AG04449 (cell line): ENCODE data around the gene GNPDA2.

Source experiments
- CTCF ChIA-PET: fragments of 350-600 bp; formaldehyde crosslinking; extraction: SDS; loops from one replicate; lab custom pipeline; 2021; ENCODE audit warnings: antibody characterized with exemption; lab: Yijun Ruan, JAX
- POLR2A ChIA-PET: fragments of 400-600, 350-600 bp; formaldehyde crosslinking; extraction: SDS; loops from one replicate; lab custom pipeline; 2020; ENCODE audit warnings: antibody characterized with exemption, inconsistent platforms; lab: Yijun Ruan, JAX
- DNase-seq: peaks from one replicate; pipeline ENCODE4 v3.0.0-alpha.2; 2010; ENCODE audit warnings: low read depth, low spot score
- H3K4me3 ChIP-seq: 2 replicates; pipeline ENCODE4 v1.5.1; 2011; ENCODE audit warnings: low read depth, mild to moderate bottlenecking, control low read depth, low read length
- CTCF ChIP-seq: IDR thresholded peaks from one replicate; pipeline ENCODE4 v1.5.1; 2011; ENCODE audit warnings: mild to moderate bottlenecking, moderate library complexity, low read length, control low read depth, inconsistent platforms; ENCODE audit not compliant: insufficient read depth; ENCODE audit errors: missing control alignments

The GNPDA2 gene

DNA sequence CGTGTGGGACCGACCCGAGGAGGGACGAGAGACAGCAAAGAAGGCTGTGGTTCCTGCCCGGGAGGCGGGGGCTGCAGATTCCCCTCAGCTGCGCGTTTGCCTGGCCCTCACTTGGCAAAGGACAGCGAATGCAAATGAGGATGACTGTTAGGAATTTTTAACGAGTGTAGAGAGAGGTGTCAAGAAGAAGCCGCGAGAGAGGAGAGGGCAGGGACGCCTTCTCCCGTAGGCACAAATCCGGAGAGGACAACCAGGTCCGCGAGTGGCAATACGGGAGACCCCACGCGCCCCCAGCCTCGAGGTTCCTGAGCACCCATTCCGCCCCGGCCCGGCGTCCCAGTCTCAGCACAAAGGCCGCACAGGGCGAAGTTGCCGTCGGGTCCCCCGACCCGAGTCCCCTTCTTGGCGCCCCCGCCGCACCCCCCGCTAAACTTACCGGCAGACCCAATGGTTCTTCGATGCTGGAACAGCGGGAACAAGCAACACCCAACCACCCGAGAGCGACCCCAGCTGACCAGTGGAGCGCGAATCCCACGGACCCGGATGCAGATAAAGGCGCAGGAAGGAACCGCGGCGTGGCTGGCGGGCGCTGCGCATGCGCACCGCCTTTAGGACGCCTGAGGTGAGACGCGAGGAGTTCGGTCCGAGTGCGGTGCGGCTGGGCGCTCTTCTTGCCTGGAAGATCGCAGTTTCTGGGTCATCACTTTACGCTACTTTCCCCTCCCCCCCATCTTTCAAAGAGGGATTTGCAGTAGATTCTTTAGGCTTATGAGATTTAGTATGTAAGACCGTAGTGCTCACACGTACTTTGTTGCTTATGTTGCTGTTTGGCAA, at the start of gene GNPDA2:
GNPDA2 (minus strand) TSS at position 519 of the 834 bp plus-strand sequence. CDS start 4,349 bp downstream, outside the sequence.
- TF ChIP-seq CTCF, result peak; percentile 47
- H3K4me3 ChIP-seq, result peak within 1 kb of the TSS; percentile 83
- ChIA-PET POLR2A (interaction anchor here (1.1 to 2.1 kb wide), 2 partner anchors 44 to 48 kb away, joined by 4 to 9 read pairs; partner anchors contain the start of gene GUF1), CTCF (interaction anchor here (1.2 to 1.7 kb wide), 3 partner anchors 10 to 33 kb away, joined by 5 to 6 read pairs (median 5); no protein-coding TSS in a partner anchor)
- peak; percentile 46 for DNase-seq

DNA sequence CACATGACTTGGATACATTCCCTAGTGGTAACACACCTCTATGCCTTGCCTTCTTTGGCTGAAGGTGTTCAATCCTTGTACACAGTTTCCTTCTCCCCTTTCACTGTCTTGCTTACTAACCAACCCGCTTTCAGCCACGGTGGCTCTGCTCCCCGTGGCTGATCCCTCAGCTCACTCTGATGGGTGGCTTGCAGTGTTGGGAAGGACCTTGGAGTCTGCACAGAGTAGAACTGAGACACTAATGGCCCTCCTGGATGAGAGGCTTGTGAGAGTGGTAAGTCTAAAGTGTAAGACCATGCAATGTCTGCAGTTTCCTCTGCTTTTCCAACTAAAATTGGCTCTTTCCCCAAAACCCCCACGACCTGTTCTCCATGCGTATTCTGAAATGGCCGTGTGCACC, 46.0 kb upstream of the GNPDA2 start:
- ChIA-PET CTCF (interaction anchor here (1.1 kb wide), 1 partner anchor 13 kb away, joined by 3 read pairs; no protein-coding TSS in a partner anchor), POLR2A (no interaction called here)
- no peak for TF ChIP-seq CTCF
- no peak for DNase-seq
- no peak overlapping the region for H3K4me3 ChIP-seq

GRCh38 chr4:44771789-44772188, 45.4 kb upstream of the GNPDA2 start:
- H3K4me3 ChIP-seq, result no peak overlapping the region
- TF ChIP-seq CTCF, result no peak
- CTCF ChIA-PET, result interaction anchor here (1.1 kb wide), 1 partner anchor 12 kb away, joined by 3 read pairs; no protein-coding TSS in a partner anchor
- POLR2A ChIA-PET, result no interaction called here
- DNase-seq, result no peak

DNA sequence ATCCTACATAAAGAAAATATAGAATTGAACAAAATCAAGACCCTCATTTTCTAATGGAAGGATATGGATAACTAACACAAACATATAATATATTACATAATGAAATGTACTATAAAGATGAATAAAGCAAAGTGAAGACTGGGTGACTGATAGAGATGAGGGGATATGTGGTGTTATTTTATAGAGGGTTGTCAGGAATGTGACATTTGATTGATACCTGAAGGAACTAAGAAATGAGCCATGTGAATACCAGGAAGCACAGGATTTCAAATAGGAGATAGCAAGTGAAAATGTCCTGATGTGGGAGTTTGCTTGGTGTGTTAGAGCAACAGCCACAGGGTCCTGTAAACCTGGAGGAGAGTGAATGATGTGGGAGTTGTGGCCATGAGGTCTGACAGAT, 40.1 kb upstream of the GNPDA2 start:
- no peak overlapping the region for H3K4me3 ChIP-seq
- ChIA-PET POLR2A (no interaction called here), CTCF (no interaction called here)
- DNase-seq, result no peak
- no peak for TF ChIP-seq CTCF

GRCh38 chr4:44765116-44765515, 38.8 kb upstream of the GNPDA2 start:
- CTCF ChIA-PET, result no interaction called here
- no peak for TF ChIP-seq CTCF
- POLR2A ChIA-PET, result no interaction called here

DNA sequence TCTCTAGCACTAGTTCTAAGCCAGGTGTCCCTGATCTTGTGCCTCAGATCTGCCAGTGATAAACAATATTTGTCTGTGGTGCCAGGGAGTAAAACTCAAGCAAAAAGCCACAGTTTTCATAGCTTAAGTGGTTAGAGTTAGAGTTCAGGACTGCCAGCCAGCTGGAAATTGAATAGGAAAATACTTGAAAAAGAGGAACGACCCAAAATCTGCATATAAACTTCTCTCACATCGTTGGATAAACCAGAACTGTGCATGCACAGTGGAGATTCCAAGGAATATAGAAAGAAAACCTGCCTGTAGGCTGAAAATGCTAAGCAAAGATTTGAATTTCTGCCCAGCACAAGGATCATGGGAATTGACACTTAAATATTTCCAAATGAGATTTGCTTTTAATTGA, 35.0 kb upstream of the GNPDA2 start:
- ChIA-PET CTCF (interaction anchor here (1.0 to 3.1 kb wide), 2 partner anchors 11 to 25 kb away, joined by 3 to 16 read pairs; no protein-coding TSS in a partner anchor), POLR2A (no interaction called here)
- H3K4me3 ChIP-seq, result no peak overlapping the region
- TF ChIP-seq CTCF, result no peak
- no peak for DNase-seq

More at GRCh38 chr4:44765116-44765515, 38.8 kb upstream of the GNPDA2 start:
- no peak for DNase-seq
- no peak overlapping the region for H3K4me3 ChIP-seq
